Kidney (tissue), 14 donors: Measurements from ENCODE around the gene RNF225. TPM values are rescaled to one million over a fixed set of nuclear protein-coding genes. Genes with fewer than 3 reads are reported as not detected.
A peak's percentile ranks its signal among the peaks of the same experiment; 100 is the strongest.

Experiments used
- DNase-seq, 5 donors: peaks; one replicate each; pipeline ENCODE4 v3.0.0-alpha.2; 2013 to 2020
- FAIRE-seq: peaks from 2 replicates; lab custom pipeline; 2012; peaks lifted over from hg19 to GRCh38; lab: Jason Lieb, UNC
- H3K27ac ChIP-seq, 2 donors: one replicate each; pipeline ENCODE4 v1.7.0; 2013; ENCODE audit warnings: low read depth in 2 of 2, low read length in 2 of 2, inconsistent platforms in 1 of 2
- H3K27me3 ChIP-seq: one replicate; pipeline ENCODE4 v1.7.1; 2013; ENCODE audit warnings: low read length, inconsistent platforms; ENCODE audit not compliant: control insufficient read depth, insufficient read depth
- H3K36me3 ChIP-seq, 3 donors: one replicate each; pipeline versions ENCODE4 v1.7.0 to v1.7.1; 2013; ENCODE audit warnings: low read length in 3 of 3, control low read depth in 1 of 3, inconsistent platforms in 1 of 3; ENCODE audit not compliant: insufficient read depth in 3 of 3, control insufficient read depth in 2 of 3
- H3K4me1 ChIP-seq, 3 donors: one replicate each; pipeline versions ENCODE4 v1.7.0 to v1.7.1; 2013; ENCODE audit warnings: low read length in 3 of 3, inconsistent platforms in 1 of 3, low read depth in 1 of 3; ENCODE audit not compliant: control insufficient read depth in 2 of 3, insufficient read depth in 2 of 3
- H3K4me3 ChIP-seq, 3 donors: one replicate each; pipeline versions ENCODE4 v1.7.0 to v1.8.1; 2013; ENCODE audit warnings: low read length in 3 of 3, control low read depth in 1 of 3, inconsistent platforms in 1 of 3
- H3K9ac ChIP-seq, 3 donors: one replicate each; pipeline versions ENCODE4 v1.7.0 to v1.7.1; 2013; ENCODE audit warnings: low read length in 3 of 3, control low read depth in 1 of 3, inconsistent platforms in 1 of 3
- H3K9me3 ChIP-seq, 3 donors: one replicate each; pipeline versions ENCODE4 v1.7.0 to v1.7.1; 2013; ENCODE audit warnings: low read length in 3 of 3, control low read depth in 1 of 3, inconsistent platforms in 1 of 3; ENCODE audit not compliant: control insufficient read depth in 2 of 3, insufficient read depth in 1 of 3
- intact Hi-C: fragments of 100-400 bp; cut with DNase I; formaldehyde crosslinking; loops from one replicate; pipeline ENCODE4 v1.11.1; 2022
- polyA plus RNA-seq: library from polyadenylated mRNA; stranded (reverse); fragments of 350-450 nt; fragmentation: Illumina TruSeq; extraction: RNeasy Lipid Tissue Mini Kit (QIAGEN cat#74804); gene quantifications from one replicate; pipeline ENCODE4 v1.2.3, GENCODE V29; 2014; ENCODE audit warnings: low read depth, low replicate concordance; ENCODE audit not compliant: insufficient read depth
- total RNA-seq: library from RNA; stranded (reverse); fragmentation: NEBNext Ultra II Directional; extraction: Animal tissue kit (Norgen Biotek cat#: 25700); gene quantifications from one replicate; pipeline ENCODE4 v1.2.1, GENCODE V29; 2021
- TF ChIP-seq, protein P1 (sequence below): IDR thresholded peaks from 3 replicates; pipeline ENCODE4 v1.5.1; 2012; ENCODE audit warnings: mild to moderate bottlenecking, moderate library complexity, borderline replicate concordance; ENCODE audit not compliant: insufficient read depth; ENCODE audit errors: extremely low read depth
- donor health status: control.
- donor health status: control.
- donor health status: control.
- donor health status: control.
- donor health status: control.
- donor health status: DM: yes; HTN: yes; CAD: no.
- donor health status: Normal renal cell carcinoma (clear cell type).

Gene RNF225
- total and polyA plus RNA-seq, 2 donors from 2014 or later, result 0.25 TPM; not detected in 1

DNA sequence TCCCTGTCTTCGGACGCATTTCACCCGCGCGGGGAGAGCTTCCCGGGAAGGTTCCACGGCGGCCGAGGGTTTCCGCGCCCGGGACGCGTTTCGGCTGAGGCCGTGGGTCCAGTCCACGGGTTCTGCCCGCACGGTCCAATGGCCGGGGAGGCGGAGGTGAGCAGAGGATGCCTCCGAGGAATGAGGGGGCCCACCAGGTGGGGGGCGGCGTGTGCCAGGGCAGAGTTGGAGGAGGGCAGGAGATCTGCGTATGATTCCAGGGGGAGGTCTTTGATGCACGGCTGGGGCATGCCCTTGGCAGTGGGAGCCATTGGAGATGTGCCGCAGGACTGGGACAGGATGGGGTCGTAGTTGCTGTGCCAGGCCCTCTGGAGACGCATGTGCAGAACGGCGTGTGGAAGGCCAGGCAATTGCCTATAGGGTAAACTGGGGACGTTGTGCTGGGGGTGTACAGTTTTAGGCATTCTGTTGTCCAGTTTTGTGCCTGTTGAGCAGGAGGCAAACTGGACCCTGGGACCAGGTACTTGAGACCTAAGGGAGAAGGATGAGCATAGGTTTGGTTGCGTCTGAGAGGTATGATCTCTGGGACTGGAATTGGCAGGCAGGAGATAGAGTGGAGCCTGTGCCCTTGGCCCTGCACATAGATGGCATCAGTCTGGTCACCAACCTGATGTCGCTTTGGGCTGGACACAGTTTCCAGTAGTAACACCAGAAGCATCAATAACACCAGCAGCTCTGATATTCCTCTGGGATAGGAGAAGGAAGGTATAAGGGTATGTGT lies 13.7 kb downstream of the RNF225 start:
- Histone ChIP-seq H3K36me3 (no peaks in the 10 kb centered on the region), H3K4me1 (peaks cover 4 to 24% (median 12%) of the 10 kb centered on the region in 3 donors), H3K27me3 (no peaks in the 10 kb centered on the region), H3K4me3 (peak overlapping the region; percentile 59 to 88 (median 66)), H3K9me3 (no peaks in the 10 kb centered on the region), H3K27ac (peak overlapping the region; percentile 45 to 96), H3K9ac (peak overlapping the region; percentile 61 to 88 (median 66))
- intact Hi-C loops, result no loop called here
- TF ChIP-seq, protein P1, sequence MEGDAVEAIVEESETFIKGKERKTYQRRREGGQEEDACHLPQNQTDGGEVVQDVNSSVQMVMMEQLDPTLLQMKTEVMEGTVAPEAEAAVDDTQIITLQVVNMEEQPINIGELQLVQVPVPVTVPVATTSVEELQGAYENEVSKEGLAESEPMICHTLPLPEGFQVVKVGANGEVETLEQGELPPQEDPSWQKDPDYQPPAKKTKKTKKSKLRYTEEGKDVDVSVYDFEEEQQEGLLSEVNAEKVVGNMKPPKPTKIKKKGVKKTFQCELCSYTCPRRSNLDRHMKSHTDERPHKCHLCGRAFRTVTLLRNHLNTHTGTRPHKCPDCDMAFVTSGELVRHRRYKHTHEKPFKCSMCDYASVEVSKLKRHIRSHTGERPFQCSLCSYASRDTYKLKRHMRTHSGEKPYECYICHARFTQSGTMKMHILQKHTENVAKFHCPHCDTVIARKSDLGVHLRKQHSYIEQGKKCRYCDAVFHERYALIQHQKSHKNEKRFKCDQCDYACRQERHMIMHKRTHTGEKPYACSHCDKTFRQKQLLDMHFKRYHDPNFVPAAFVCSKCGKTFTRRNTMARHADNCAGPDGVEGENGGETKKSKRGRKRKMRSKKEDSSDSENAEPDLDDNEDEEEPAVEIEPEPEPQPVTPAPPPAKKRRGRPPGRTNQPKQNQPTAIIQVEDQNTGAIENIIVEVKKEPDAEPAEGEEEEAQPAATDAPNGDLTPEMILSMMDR, result no peak
- FAIRE-seq (no peak), DNase-seq (peak in 4 of 5 donors; percentile 39 to 74 (median 50))

DNA sequence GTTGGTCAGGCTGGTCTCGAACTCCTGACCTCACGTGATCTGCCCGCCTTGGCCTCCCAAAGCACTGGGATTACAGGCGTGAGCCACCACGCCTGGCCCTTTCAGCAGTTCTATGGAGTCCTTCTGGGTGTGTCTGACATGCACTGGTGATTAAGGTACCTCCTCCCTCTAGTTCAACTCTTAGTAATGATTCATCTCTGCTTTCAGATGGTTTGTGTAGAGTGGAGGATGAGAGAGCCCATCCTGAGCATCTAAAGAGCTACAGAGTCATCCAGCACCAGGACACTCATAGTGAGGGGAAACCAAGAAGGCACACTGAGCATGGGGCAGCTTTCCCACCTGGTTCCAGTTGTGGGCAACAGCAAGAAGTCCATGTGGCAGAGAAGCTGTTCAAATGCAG lies 21.1 kb downstream of the RNF225 start:
- Histone ChIP-seq H3K4me3 (no peak overlapping the region), H3K27ac (no peak overlapping the region), H3K36me3 (peaks cover 16 to 38% (median 22%) of the 10 kb centered on the region in 3 donors), H3K4me1 (no peaks in the 10 kb centered on the region), H3K27me3 (no peaks in the 10 kb centered on the region), H3K9me3 (peaks cover 2 to 14% (median 5%) of the 10 kb centered on the region in 3 donors), H3K9ac (no peak overlapping the region)
- no peak for DNase-seq
- no peak for FAIRE-seq
- TF ChIP-seq, protein P1, result no peak
- intact Hi-C loops, result no loop called here

DNA sequence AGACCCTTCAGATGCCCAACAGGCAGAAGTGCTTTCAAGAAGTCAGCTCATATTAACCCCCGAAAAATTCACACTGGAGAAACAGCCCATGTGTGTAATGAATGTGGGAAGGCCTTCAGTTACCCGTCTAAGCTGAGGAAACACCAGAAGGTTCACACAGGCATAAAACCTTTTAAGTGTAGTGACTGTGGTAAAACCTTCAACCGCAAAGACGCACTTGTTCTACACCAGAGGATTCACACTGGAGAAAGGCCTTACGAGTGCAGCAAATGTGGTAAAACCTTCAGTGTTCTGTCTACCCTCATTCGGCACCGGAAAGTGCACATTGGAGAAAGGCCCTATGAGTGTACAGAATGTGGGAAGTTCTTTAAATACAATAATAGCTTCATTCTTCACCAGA lies 21.6 kb downstream of the RNF225 start:
- H3K27ac ChIP-seq, result no peak overlapping the region
- TF ChIP-seq, protein P1, result no peak
- H3K9ac ChIP-seq, result no peak overlapping the region
- H3K27me3 ChIP-seq, result no peaks in the 10 kb centered on the region
- no peak overlapping the region for H3K4me3 ChIP-seq
- FAIRE-seq (no peak), DNase-seq (no peak)
- H3K4me1 ChIP-seq, result no peaks in the 10 kb centered on the region
- intact Hi-C loops, result no loop called here
- H3K9me3 ChIP-seq, result peaks cover 2 to 14% (median 5%) of the 10 kb centered on the region in 3 donors
- peaks cover 16 to 38% (median 22%) of the 10 kb centered on the region in 3 donors for H3K36me3 ChIP-seq
